Mesothelial cell of epicardium (in vitro differentiated cells): Measurements from ENCODE around the gene HOXA1. TPM values are rescaled to one million over a fixed set of nuclear protein-coding genes. Genes with fewer than 3 reads are reported as not detected.
"Not testable (repeated sequence)": the region's sequence is repeated elsewhere in the genome, so short reads cannot be mapped to it uniquely, and the experiment has no call there.

Experiments
- DNase-seq, 2 experiments: peaks; one replicate each; pipeline ENCODE4 v3.0.0; 2021; ENCODE audit warnings: low spot score in 2 of 2; ENCODE audit not compliant: unreplicated experiment in 2 of 2
- H3K27ac Mint-ChIP-seq: 2 replicates; pipeline ENCODE4 v1.8.0; 2021; ENCODE audit warnings: mixed read lengths
- H3K27me3 Mint-ChIP-seq: 2 replicates; pipeline ENCODE4 v1.8.0; 2021; ENCODE audit warnings: low read depth, mixed read lengths
- H3K36me3 Mint-ChIP-seq: 2 replicates; pipeline ENCODE4 v1.8.0; 2021; ENCODE audit warnings: mixed read lengths
- H3K4me1 Mint-ChIP-seq: 2 replicates; pipeline ENCODE4 v1.8.0; 2021; ENCODE audit warnings: mixed read lengths
- H3K4me3 Mint-ChIP-seq: 2 replicates; pipeline ENCODE4 v1.8.0; 2021; ENCODE audit warnings: mild to moderate bottlenecking, moderate library complexity, mixed read lengths
- H3K9me3 Mint-ChIP-seq: 2 replicates; pipeline ENCODE4 v1.8.0; 2021; ENCODE audit warnings: mixed read lengths
- CTCF ChIP-seq: fragments of 200-600 bp; sonication (generic); IDR thresholded peaks from one replicate; pipeline ENCODE4 v1.5.0; 2021; ENCODE audit warnings: antibody characterized with exemption; ENCODE audit not compliant: unreplicated experiment
- total RNA-seq: library from RNA; stranded (reverse); gene quantifications from 3 replicates; pipeline ENCODE4 v1.2.1, GENCODE V29; 2021

The HOXA1 gene
- total RNA-seq, 1 donor from 2014 or later, result 14.6 TPM

GRCh38 chr7:27051451-27051850, 44.3 kb downstream of the HOXA1 start:
- DNase-seq, result no peak
- H3K27me3 Mint-ChIP-seq, result no peaks in the 10 kb centered on the region
- H3K27ac Mint-ChIP-seq, result no peak overlapping the region
- H3K9me3 Mint-ChIP-seq, result no peaks in the 10 kb centered on the region
- H3K4me3 Mint-ChIP-seq, result no peak overlapping the region
- no peaks in the 10 kb centered on the region for H3K36me3 Mint-ChIP-seq
- no peak for TF ChIP-seq CTCF
- H3K4me1 Mint-ChIP-seq, result peaks cover 14% of the 10 kb centered on the region

- H3K4me3 Mint-ChIP-seq, result no peak overlapping the region
- H3K9me3 Mint-ChIP-seq, result peaks cover 3% of the 10 kb centered on the region
- H3K4me1 Mint-ChIP-seq, result peaks cover 10% of the 10 kb centered on the region
- TF ChIP-seq CTCF, result no peak
- no peaks in the 10 kb centered on the region for H3K36me3 Mint-ChIP-seq
- no peak overlapping the region for H3K27ac Mint-ChIP-seq
- H3K27me3 Mint-ChIP-seq, result no peaks in the 10 kb centered on the region
- DNase-seq, result no peak
Observed at GRCh38 chr7:27048438-27048837, 47.4 kb downstream of the HOXA1 start.

GRCh38 chr7:27046854-27047549, 48.8 kb downstream of the HOXA1 start:
- Mint-ChIP-seq H3K4me3 (no peak overlapping the region), H3K9me3 (peaks cover 13% of the 10 kb centered on the region), H3K36me3 (peaks cover 3% of the 10 kb centered on the region), H3K4me1 (peaks cover 3% of the 10 kb centered on the region), H3K27me3 (no peaks in the 10 kb centered on the region), H3K27ac (no peak overlapping the region)
- no peak for TF ChIP-seq CTCF
- no peak for DNase-seq

GRCh38 chr7:27045972-27046371, 49.8 kb downstream of the HOXA1 start:
- H3K27me3 Mint-ChIP-seq, H3K36me3 Mint-ChIP-seq, DNase-seq, H3K27ac Mint-ChIP-seq, H3K4me3 Mint-ChIP-seq, H3K4me1 Mint-ChIP-seq: not testable (repeated sequence)
- peaks cover 13% of the 10 kb centered on the region for H3K9me3 Mint-ChIP-seq

- not testable (repeated sequence) for H3K27ac Mint-ChIP-seq, H3K27me3 Mint-ChIP-seq, DNase-seq, H3K4me3 Mint-ChIP-seq, H3K36me3 Mint-ChIP-seq
- peaks cover 15% of the 10 kb centered on the region for H3K4me1 Mint-ChIP-seq
- H3K9me3 Mint-ChIP-seq, result peaks cover 13% of the 10 kb centered on the region
Observed at GRCh38 chr7:27045066-27045465, 50.7 kb downstream of the HOXA1 start.

Other genes starting within 250 kb of the HOXA1 start
- 48.1 to 58.4 TPM (median 50.8 TPM) in 3 replicates for gene SKAP2, start 231.4 kb downstream of the HOXA1 start, total RNA-seq
- gene HOXA2, start 6.7 kb upstream of the HOXA1 start, total RNA-seq, result 30.3 to 33.9 TPM (median 30.8 TPM) in 3 replicates
- gene HOXA4, start 34.8 kb upstream of the HOXA1 start, total RNA-seq, result 51.0 to 55.9 TPM (median 54.7 TPM) in 3 replicates
- gene HOXA5, start 47.7 kb upstream of the HOXA1 start, total RNA-seq, result 128 to 133 TPM (median 133 TPM) in 3 replicates
- 43.7 to 45.6 TPM (median 44.4 TPM) in 3 replicates for gene HOXA6, start 51.8 kb upstream of the HOXA1 start, total RNA-seq
- 197 to 209 TPM (median 201 TPM) in 3 replicates for gene HOXA3, start 56.6 kb upstream of the HOXA1 start, total RNA-seq
- gene HOXA7, start 60.7 kb upstream of the HOXA1 start, total RNA-seq, result 17.4 to 18.9 TPM (median 17.9 TPM) in 3 replicates
- gene HOXA9, start 69.5 kb upstream of the HOXA1 start, total RNA-seq, result 10.8 to 14.5 TPM (median 13.2 TPM) in 3 replicates
- 13.1 to 14.4 TPM (median 13.8 TPM) in 3 replicates for gene HOXA10, start 78.3 kb upstream of the HOXA1 start, total RNA-seq
- gene HOXA11, start 89.2 kb upstream of the HOXA1 start, total RNA-seq, result 3.3 to 4.2 TPM (median 3.9 TPM) in 3 replicates
- gene HOXA13, start 104.1 kb upstream of the HOXA1 start, total RNA-seq, result 6.9 to 7.7 TPM (median 7.5 TPM) in 3 replicates
- 1.4 to 2.1 TPM (median 1.8 TPM) in 3 replicates for gene EVX1, start 146.8 kb upstream of the HOXA1 start, total RNA-seq